Mesenchymal stem cell (in vitro differentiated cells and primary cell): ENCODE data around the gene XG.

Source experiments
- DNase-seq: peaks from one replicate; pipeline ENCODE4 v3.0.0-alpha.2; 2013
- H2AFZ ChIP-seq: one replicate; pipeline ENCODE4 v1.6.1; 2013; ENCODE audit warnings: low read depth, mild to moderate bottlenecking, control low read depth, inconsistent platforms, low read length, moderate library complexity
- H2AK5ac ChIP-seq: 2 replicates; pipeline ENCODE4 v1.6.1; 2013; ENCODE audit warnings: low read length, moderate library complexity, mild to moderate bottlenecking, inconsistent platforms; ENCODE audit not compliant: severe bottlenecking
- H2BK120ac ChIP-seq: one replicate; pipeline ENCODE4 v1.6.1; 2013; ENCODE audit warnings: low read depth, mild to moderate bottlenecking, inconsistent platforms, low read length, moderate library complexity
- H2BK12ac ChIP-seq, 2 experiments: one replicate each; pipeline ENCODE4 v1.6.1; 2013; ENCODE audit warnings: inconsistent platforms in 2 of 2, low read length in 2 of 2, mild to moderate bottlenecking in 2 of 2, moderate library complexity in 2 of 2, control low read depth in 1 of 2
- H2BK15ac ChIP-seq: one replicate; pipeline ENCODE4 v1.6.1; 2013; ENCODE audit warnings: mild to moderate bottlenecking, low read depth, inconsistent platforms; ENCODE audit not compliant: poor library complexity, severe bottlenecking
- H2BK5ac ChIP-seq: 2 replicates; pipeline ENCODE4 v1.6.1; 2013; ENCODE audit warnings: low read depth, mild to moderate bottlenecking, low read length, control low read depth, inconsistent platforms; ENCODE audit not compliant: poor library complexity, severe bottlenecking
- H3K14ac ChIP-seq, 2 experiments: one replicate each; pipeline ENCODE4 v1.6.1; 2013; ENCODE audit warnings: inconsistent platforms in 2 of 2, low read length in 2 of 2, control low read depth in 1 of 2, mild to moderate bottlenecking in 1 of 2, moderate library complexity in 1 of 2
- H3K18ac ChIP-seq, 2 experiments: one replicate each; pipeline ENCODE4 v1.6.1; 2013; ENCODE audit warnings: inconsistent platforms in 2 of 2, low read length in 2 of 2, control low read depth in 1 of 2, low read depth in 1 of 2, mild to moderate bottlenecking in 1 of 2
- H3K23ac ChIP-seq, 2 experiments: one replicate each; pipeline ENCODE4 v1.6.1; 2013; ENCODE audit warnings: inconsistent platforms in 2 of 2, low read length in 2 of 2, mild to moderate bottlenecking in 2 of 2, moderate library complexity in 2 of 2, control low read depth in 1 of 2
- H3K27ac ChIP-seq: 2 replicates; pipeline ENCODE4 v1.5.1; 2013; ENCODE audit warnings: mild to moderate bottlenecking, moderate library complexity, low read length, control low read depth, inconsistent platforms; ENCODE audit not compliant: poor library complexity, severe bottlenecking
- H3K27me3 ChIP-seq, 2 experiments: 2 replicates each; pipeline versions ENCODE4 v1.6.1 to v1.7.0; 2013; ENCODE audit warnings: low read length in 2 of 2, mild to moderate bottlenecking in 2 of 2, moderate library complexity in 2 of 2, control low read depth in 1 of 2, inconsistent platforms in 1 of 2; ENCODE audit not compliant: control insufficient read depth in 1 of 2, insufficient read depth in 1 of 2
- H3K36me3 ChIP-seq, 2 experiments: 2 replicates each; pipeline versions ENCODE4 v1.6.1 to v1.7.0; 2013; ENCODE audit warnings: low read length in 2 of 2, control low read depth in 1 of 2, inconsistent platforms in 1 of 2, low read depth in 1 of 2, mild to moderate bottlenecking in 1 of 2; ENCODE audit not compliant: insufficient read depth in 2 of 2, control insufficient read depth in 1 of 2
- H3K4ac ChIP-seq, 2 experiments: one replicate each; pipeline ENCODE4 v1.6.1; 2013; ENCODE audit warnings: inconsistent platforms in 2 of 2, low read length in 2 of 2, mild to moderate bottlenecking in 2 of 2, moderate library complexity in 2 of 2, control low read depth in 1 of 2, low read depth in 1 of 2
- H3K4me1 ChIP-seq: 2 replicates; pipeline ENCODE4 v1.6.1; 2013; ENCODE audit warnings: low read depth, low read length, control low read depth; ENCODE audit not compliant: control insufficient read depth, insufficient read depth
- H3K4me2 ChIP-seq: 2 replicates; pipeline ENCODE4 v1.6.1; 2013; ENCODE audit warnings: low read length, mild to moderate bottlenecking, inconsistent platforms; ENCODE audit not compliant: poor library complexity, severe bottlenecking
- H3K4me3 ChIP-seq, 2 experiments: 2 replicates each; pipeline versions ENCODE4 v1.5.1 to v1.7.0; 2013; ENCODE audit warnings: low read length in 2 of 2, mild to moderate bottlenecking in 2 of 2, control low read depth in 1 of 2, low read depth in 1 of 2; ENCODE audit not compliant: insufficient read depth in 1 of 2
- H3K79me1 ChIP-seq: replicated peaks from 2 replicates; pipeline ENCODE4 v1.6.1; 2013; ENCODE audit warnings: mild to moderate bottlenecking, control low read depth, low read length, inconsistent platforms; ENCODE audit not compliant: poor library complexity, severe bottlenecking
- H3K9ac ChIP-seq: 2 replicates; pipeline ENCODE4 v1.7.0; 2013; ENCODE audit warnings: mild to moderate bottlenecking, low read length, moderate library complexity
- H3K9me3 ChIP-seq: 2 replicates; pipeline ENCODE4 v1.7.0; 2013; ENCODE audit warnings: mild to moderate bottlenecking, low read length; ENCODE audit not compliant: control insufficient read depth
- H4K8ac ChIP-seq: one replicate; pipeline ENCODE4 v1.6.1; 2013; ENCODE audit warnings: inconsistent platforms, mild to moderate bottlenecking, low read length, moderate library complexity
- H4K91ac ChIP-seq: one replicate; pipeline ENCODE4 v1.6.1; 2013; ENCODE audit warnings: mild to moderate bottlenecking, low read length, inconsistent platforms
- WGBS: methylation state at CpG from one replicate; pipeline ENCODE4 v1.1.7; 2013; ENCODE audit warnings: mixed read lengths; 5-methylcytosine and 5-hydroxymethylcytosine counted together

Gene XG

GRCh38 chrX:2788980-2789379 lies 37.1 kb downstream of the XG start:
- Histone ChIP-seq H3K27me3 (no peaks in the 10 kb centered on the region), H4K8ac (no peak overlapping the region), H3K14ac (no peak overlapping the region), H3K27ac (no peak overlapping the region), H3K4me1 (no peaks in the 10 kb centered on the region), H2BK120ac (no peak overlapping the region), H3K18ac (no peak overlapping the region), H2AFZ (no peak overlapping the region), H3K36me3 (peaks cover 0 to 80% of the 10 kb centered on the region in 2 experiments), H3K4me2 (no peak overlapping the region), H3K9ac (no peak overlapping the region), H3K4ac (no peak overlapping the region), H2BK5ac (no peak overlapping the region), H2BK12ac (no peak overlapping the region), H3K4me3 (no peak overlapping the region), H3K9me3 (no peaks in the 10 kb centered on the region), H2AK5ac (no peak overlapping the region), H2BK15ac (no peak overlapping the region), H3K79me1 (no peaks in the 10 kb centered on the region), H4K91ac (no peak overlapping the region), H3K23ac (no peak overlapping the region)
- 78% methylated on average over 1 of the region's 4 CpGs for WGBS
- no peak for DNase-seq

DNA sequence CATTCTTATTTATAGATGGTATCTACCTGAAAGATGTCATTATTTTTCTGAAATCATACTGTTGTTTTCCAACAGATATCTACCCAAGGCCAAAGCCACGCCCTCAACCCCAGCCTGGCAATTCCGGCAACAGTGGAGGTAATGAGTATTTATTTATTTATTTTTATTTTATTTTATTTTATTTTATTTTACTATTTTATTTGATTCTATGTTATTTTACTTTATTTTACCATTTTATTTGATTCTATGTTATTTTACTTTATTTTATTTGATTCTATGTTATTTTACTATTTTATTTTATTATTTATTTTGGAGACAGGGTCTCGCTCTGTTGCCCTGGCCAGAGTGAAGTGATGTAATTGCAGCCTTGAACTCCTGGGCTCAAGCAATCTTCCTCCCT lies 37.7 kb downstream of the XG start:
- Histone ChIP-seq H3K36me3 (peaks cover 0 to 85% of the 10 kb centered on the region in 2 experiments), H4K8ac (no peak overlapping the region), H3K23ac (no peak overlapping the region), H4K91ac (no peak overlapping the region), H3K9me3 (no peaks in the 10 kb centered on the region), H2BK5ac (no peak overlapping the region), H3K4me3 (no peak overlapping the region), H2AFZ (no peak overlapping the region), H2BK12ac (no peak overlapping the region), H3K79me1 (no peaks in the 10 kb centered on the region), H2BK15ac (no peak overlapping the region), H3K4me1 (no peaks in the 10 kb centered on the region), H3K27ac (no peak overlapping the region), H3K4me2 (no peak overlapping the region), H3K9ac (no peak overlapping the region), H3K27me3 (no peaks in the 10 kb centered on the region), H3K18ac (no peak overlapping the region), H2BK120ac (no peak overlapping the region), H3K14ac (no peak overlapping the region), H3K4ac (no peak overlapping the region), H2AK5ac (no peak overlapping the region)
- 100% methylated on average over 1 of the region's 3 CpGs for WGBS
- no peak for DNase-seq

DNA sequence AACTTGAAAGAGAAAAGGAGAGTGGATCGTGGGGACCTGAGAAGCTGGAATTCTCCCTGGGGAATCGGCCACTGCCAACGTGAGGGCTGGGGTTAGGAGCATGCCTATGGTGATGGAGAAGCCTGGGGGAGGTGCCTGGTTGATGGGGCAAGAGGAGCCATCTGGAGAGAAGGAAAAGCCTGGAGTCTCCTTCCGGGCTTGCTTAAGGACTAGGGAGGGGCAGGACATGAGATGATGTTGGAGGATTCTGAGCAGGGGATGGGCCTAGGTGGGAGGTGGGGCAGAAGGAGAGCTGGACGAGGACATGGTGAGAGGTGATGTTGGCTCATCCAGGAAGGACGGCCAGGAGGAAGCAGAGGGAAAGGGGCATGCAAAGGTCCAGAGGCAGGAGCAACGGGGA lies 41.9 kb downstream of the XG start:
- Histone ChIP-seq H3K9ac (no peak overlapping the region), H2AFZ (no peak overlapping the region), H3K4ac (no peak overlapping the region), H3K18ac (no peak overlapping the region), H3K4me3 (no peak overlapping the region), H3K14ac (no peak overlapping the region), H2BK120ac (no peak overlapping the region), H3K27ac (no peak overlapping the region), H3K4me2 (no peak overlapping the region), H2BK5ac (no peak overlapping the region), H4K91ac (no peak overlapping the region), H4K8ac (no peak overlapping the region), H3K27me3 (no peaks in the 10 kb centered on the region), H3K79me1 (no peaks in the 10 kb centered on the region), H3K36me3 (peaks cover 0 to 72% of the 10 kb centered on the region in 2 experiments), H2BK12ac (no peak overlapping the region), H3K23ac (no peak overlapping the region), H2BK15ac (no peak overlapping the region), H3K9me3 (no peaks in the 10 kb centered on the region), H2AK5ac (no peak overlapping the region), H3K4me1 (no peaks in the 10 kb centered on the region)
- WGBS, result 69% methylated on average over 7 of the region's 7 CpGs
- no peak for DNase-seq

GRCh38 chrX:2794336-2794735 lies 42.5 kb downstream of the XG start:
- DNase-seq, result no peak
- Histone ChIP-seq H4K91ac (no peak overlapping the region), H3K4ac (no peak overlapping the region), H3K9ac (no peak overlapping the region), H3K9me3 (no peaks in the 10 kb centered on the region), H3K23ac (no peak overlapping the region), H2BK15ac (no peak overlapping the region), H3K27me3 (no peaks in the 10 kb centered on the region), H2BK120ac (no peak overlapping the region), H3K36me3 (peaks cover 0 to 67% of the 10 kb centered on the region in 2 experiments), H3K27ac (no peak overlapping the region), H4K8ac (no peak overlapping the region), H3K14ac (no peak overlapping the region), H2AFZ (no peak overlapping the region), H3K79me1 (no peaks in the 10 kb centered on the region), H2AK5ac (no peak overlapping the region), H3K4me3 (no peak overlapping the region), H2BK12ac (no peak overlapping the region), H2BK5ac (no peak overlapping the region), H3K18ac (no peak overlapping the region), H3K4me2 (no peak overlapping the region), H3K4me1 (no peaks in the 10 kb centered on the region)
- 97% methylated on average over 19 of the region's 19 CpGs for WGBS
